CD4-positive, alpha-beta T cell treated with Interleukin-4 for 1 hour (primary cell): Measurements from ENCODE around the gene NKD2.

Source experiments
- DNase-seq, 2 donors: peaks; one replicate each; pipeline ENCODE4 v3.0.0-alpha.2; 2020 to 2022

The NKD2 gene

GRCh38 chr5:1032011-1032410, 23.4 kb downstream of the NKD2 start:
- DNase-seq = no peak

- DNase-seq = no peak
These were observed 24.0 kb downstream of the NKD2 start for GRCh38 chr5:1032551-1033027.

- no peak for DNase-seq
These were observed 24.6 kb downstream of the NKD2 start for GRCh38 chr5:1033178-1033577.

GRCh38 chr5:1033606-1034420, 25.2 kb downstream of the NKD2 start:
- no peak for DNase-seq

GRCh38 chr5:1034421-1034905, 25.9 kb downstream of the NKD2 start:
- no peak for DNase-seq

GRCh38 chr5:1034986-1035385, 26.4 kb downstream of the NKD2 start:
- DNase-seq = no peak

GRCh38 chr5:1035421-1036405, 27.1 kb downstream of the NKD2 start:
- DNase-seq = no peak

- DNase-seq = no peak
These were observed 28.0 kb downstream of the NKD2 start for GRCh38 chr5:1036504-1037122.

GRCh38 chr5:1037123-1037670, 28.6 kb downstream of the NKD2 start:
- DNase-seq = no peak

- no peak for DNase-seq
These were observed 29.2 kb downstream of the NKD2 start for GRCh38 chr5:1037671-1038416.

- no peak for DNase-seq
These were observed 30.0 kb downstream of the NKD2 start for GRCh38 chr5:1038417-1039209.

- no peak for DNase-seq
These were observed 30.6 kb downstream of the NKD2 start for GRCh38 chr5:1039210-1039548.

GRCh38 chr5:1039706-1040260, 31.2 kb downstream of the NKD2 start:
- no peak for DNase-seq

GRCh38 chr5:1040571-1040970, 32.0 kb downstream of the NKD2 start:
- no peak for DNase-seq

- no peak for DNase-seq
These were observed 32.9 kb downstream of the NKD2 start for GRCh38 chr5:1041225-1042143.

- no peak for DNase-seq
These were observed 34.0 kb downstream of the NKD2 start for GRCh38 chr5:1042626-1043025.

GRCh38 chr5:1043327-1043726, 34.7 kb downstream of the NKD2 start:
- DNase-seq = no peak

GRCh38 chr5:1044117-1044516, 35.5 kb downstream of the NKD2 start:
- DNase-seq = no peak

- no peak for DNase-seq
These were observed 37.5 kb downstream of the NKD2 start for GRCh38 chr5:1045960-1046560.
